ENCODE data around the gene PDE6A. TPM values are rescaled to one million over a fixed set of nuclear protein-coding genes. Genes with fewer than 3 reads are reported as not detected.

The PDE6A gene
- total RNA-seq, 2 experiments from 2014 or later, result not detected

DNA sequence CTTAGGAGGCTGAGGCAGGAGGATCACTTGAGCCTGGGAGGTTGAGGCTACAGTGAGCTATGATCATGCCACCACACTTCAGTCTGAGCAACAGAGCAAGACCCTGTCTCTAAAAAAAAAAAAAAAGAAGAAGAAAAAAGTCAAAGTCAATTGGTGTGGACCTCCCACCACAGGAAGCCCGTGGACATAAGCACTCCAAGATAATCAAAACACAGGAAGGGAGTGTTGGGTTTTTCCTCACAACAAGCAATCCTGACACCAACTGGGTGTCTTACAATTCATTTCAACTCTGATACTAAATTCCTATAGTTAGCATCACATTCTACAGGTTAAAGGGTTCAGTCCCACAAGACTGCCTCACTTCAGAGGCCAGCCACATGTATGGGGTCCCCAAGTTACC, 70.7 kb downstream of the PDE6A start:
- no peak for TF ChIP-seq EZH2phosphoT487 (IDR thresholded peaks at IDR 0.05; ENCODE audit: borderline replicate concordance, low read depth, low read length)
- TF ChIP-seq, protein P1, sequence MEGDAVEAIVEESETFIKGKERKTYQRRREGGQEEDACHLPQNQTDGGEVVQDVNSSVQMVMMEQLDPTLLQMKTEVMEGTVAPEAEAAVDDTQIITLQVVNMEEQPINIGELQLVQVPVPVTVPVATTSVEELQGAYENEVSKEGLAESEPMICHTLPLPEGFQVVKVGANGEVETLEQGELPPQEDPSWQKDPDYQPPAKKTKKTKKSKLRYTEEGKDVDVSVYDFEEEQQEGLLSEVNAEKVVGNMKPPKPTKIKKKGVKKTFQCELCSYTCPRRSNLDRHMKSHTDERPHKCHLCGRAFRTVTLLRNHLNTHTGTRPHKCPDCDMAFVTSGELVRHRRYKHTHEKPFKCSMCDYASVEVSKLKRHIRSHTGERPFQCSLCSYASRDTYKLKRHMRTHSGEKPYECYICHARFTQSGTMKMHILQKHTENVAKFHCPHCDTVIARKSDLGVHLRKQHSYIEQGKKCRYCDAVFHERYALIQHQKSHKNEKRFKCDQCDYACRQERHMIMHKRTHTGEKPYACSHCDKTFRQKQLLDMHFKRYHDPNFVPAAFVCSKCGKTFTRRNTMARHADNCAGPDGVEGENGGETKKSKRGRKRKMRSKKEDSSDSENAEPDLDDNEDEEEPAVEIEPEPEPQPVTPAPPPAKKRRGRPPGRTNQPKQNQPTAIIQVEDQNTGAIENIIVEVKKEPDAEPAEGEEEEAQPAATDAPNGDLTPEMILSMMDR (conservative IDR thresholded peaks at IDR 0.05; ENCODE audit: low read length), result no peak
- H4K20me1 ChIP-seq (ENCODE audit: insufficient read depth, low read length), result no peaks in the 10 kb centered on the region
- H3K4me3 ChIP-seq (ENCODE audit: low read depth, low read length, poor library complexity, severe bottlenecking), result no peak overlapping the region
- H3K79me2 ChIP-seq (ENCODE audit: insufficient read depth, low read depth, low read length), result no peaks in the 10 kb centered on the region
- no peaks in the 10 kb centered on the region for H3K9me2 ChIP-seq (ENCODE audit: insufficient read depth, low read length)
- DNase-seq (ENCODE audit: low spot score), result no peak
- H3K36me3 ChIP-seq (ENCODE audit: insufficient read depth, low read length), result no peaks in the 10 kb centered on the region
- POLR2A ChIA-PET, result interaction anchor here (0.7 to 1.2 kb wide), 3 partner anchors 9 to 148 kb away, joined by 3 to 4 read pairs (median 3); no protein-coding TSS in a partner anchor
- H3K4me1 ChIP-seq (ENCODE audit: insufficient read depth, low read length, poor library complexity, severe bottlenecking), result no peaks in the 10 kb centered on the region
- H3K27ac ChIP-seq (ENCODE audit: low read depth, low read length, poor library complexity, severe bottlenecking), result no peak overlapping the region
- intact Hi-C loops (cut with micrococcal nuclease; ENCODE audit: unreplicated experiment), result no loop called here
- CTCF ChIA-PET (ENCODE audit: unreplicated experiment), result no interaction called here
- no peak overlapping the region for H3K4me2 ChIP-seq (ENCODE audit: low read length)
- H2AFZ ChIP-seq (ENCODE audit: low read length), result no peak overlapping the region
- no TSS peak for BruUV-seq (replicated peaks)
- no peaks in the 10 kb centered on the region for H3K9me3 ChIP-seq (ENCODE audit: low read length)

GRCh38 chr5:149872351-149873040, 72.1 kb downstream of the PDE6A start:
- POLR2A ChIA-PET, result interaction anchor here (0.6 to 1.2 kb wide), 2 partner anchors 11 to 150 kb away, joined by 3 read pairs; no protein-coding TSS in a partner anchor

More at GRCh38 chr5:149872351-149873040, 72.1 kb downstream of the PDE6A start:
- Histone ChIP-seq H2AFZ (ENCODE audit: low read length) (no peak overlapping the region), H3K9me2 (ENCODE audit: insufficient read depth, low read length) (no peaks in the 10 kb centered on the region), H4K20me1 (ENCODE audit: insufficient read depth, low read length) (no peaks in the 10 kb centered on the region), H3K4me3 (ENCODE audit: low read depth, low read length, poor library complexity, severe bottlenecking) (no peak overlapping the region), H3K36me3 (ENCODE audit: insufficient read depth, low read length) (no peaks in the 10 kb centered on the region), H3K27ac (ENCODE audit: low read depth, low read length, poor library complexity, severe bottlenecking) (no peak overlapping the region), H3K79me2 (ENCODE audit: insufficient read depth, low read depth, low read length) (no peaks in the 10 kb centered on the region), H3K4me1 (ENCODE audit: insufficient read depth, low read length, poor library complexity, severe bottlenecking) (no peaks in the 10 kb centered on the region), H3K9me3 (ENCODE audit: low read length) (no peaks in the 10 kb centered on the region), H3K4me2 (ENCODE audit: low read length) (no peak overlapping the region)
- intact Hi-C loops (cut with micrococcal nuclease; ENCODE audit: unreplicated experiment), result no loop called here
- BruUV-seq (replicated peaks), result no TSS peak
- CTCF ChIA-PET (ENCODE audit: unreplicated experiment), result no interaction called here
- no peak for DNase-seq (ENCODE audit: low spot score)
- no peak for TF ChIP-seq EZH2phosphoT487 (IDR thresholded peaks at IDR 0.05; ENCODE audit: borderline replicate concordance, low read depth, low read length)
- TF ChIP-seq, protein P1 (conservative IDR thresholded peaks at IDR 0.05; ENCODE audit: low read length), result no peak

Data from OCI-LY7 (cell line).